Measurements from ENCODE around the gene CBFA2T2.
A peak's percentile ranks its signal among the peaks of the same experiment; 100 is the strongest.

The CBFA2T2 gene

DNA sequence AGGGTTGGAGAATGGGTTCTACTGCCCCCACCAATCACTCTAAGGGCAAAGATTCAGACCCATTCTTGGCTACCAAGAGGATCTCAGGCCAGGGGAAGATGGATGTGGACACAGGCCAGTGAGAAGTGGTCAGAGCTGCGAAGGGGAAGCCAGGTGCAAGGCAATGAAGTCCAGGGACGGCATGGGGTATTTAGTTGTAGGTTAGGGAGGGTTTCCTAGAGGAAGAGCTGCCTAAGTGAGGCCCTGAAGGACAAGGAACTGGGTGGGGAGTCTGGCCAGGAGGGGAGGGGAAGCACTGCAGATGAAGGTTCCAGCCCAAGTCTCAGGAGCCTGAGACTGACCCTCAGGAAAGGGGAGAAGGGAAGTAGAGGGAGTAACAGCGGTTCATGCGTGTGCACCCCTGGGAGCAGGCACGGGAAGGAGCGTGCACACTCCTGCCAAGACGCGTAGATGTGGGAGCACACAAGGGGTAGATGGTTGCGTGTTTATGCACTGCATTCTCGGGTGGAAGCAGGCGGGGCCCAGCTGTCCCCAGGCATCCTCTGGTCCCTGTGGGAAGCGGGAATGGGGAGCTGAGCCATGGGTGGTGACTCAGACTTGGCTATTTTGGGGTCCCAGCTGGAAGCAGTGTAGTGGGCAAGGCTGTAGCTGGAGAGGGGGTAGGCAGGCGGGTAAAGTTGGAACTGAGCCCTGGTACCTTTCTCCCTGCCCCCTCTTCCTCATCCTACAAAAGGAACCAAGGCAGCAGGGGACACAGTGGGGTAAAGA lies 180.2 kb downstream of the CBFA2T2 start:
- no peak for DNase-seq

DNA sequence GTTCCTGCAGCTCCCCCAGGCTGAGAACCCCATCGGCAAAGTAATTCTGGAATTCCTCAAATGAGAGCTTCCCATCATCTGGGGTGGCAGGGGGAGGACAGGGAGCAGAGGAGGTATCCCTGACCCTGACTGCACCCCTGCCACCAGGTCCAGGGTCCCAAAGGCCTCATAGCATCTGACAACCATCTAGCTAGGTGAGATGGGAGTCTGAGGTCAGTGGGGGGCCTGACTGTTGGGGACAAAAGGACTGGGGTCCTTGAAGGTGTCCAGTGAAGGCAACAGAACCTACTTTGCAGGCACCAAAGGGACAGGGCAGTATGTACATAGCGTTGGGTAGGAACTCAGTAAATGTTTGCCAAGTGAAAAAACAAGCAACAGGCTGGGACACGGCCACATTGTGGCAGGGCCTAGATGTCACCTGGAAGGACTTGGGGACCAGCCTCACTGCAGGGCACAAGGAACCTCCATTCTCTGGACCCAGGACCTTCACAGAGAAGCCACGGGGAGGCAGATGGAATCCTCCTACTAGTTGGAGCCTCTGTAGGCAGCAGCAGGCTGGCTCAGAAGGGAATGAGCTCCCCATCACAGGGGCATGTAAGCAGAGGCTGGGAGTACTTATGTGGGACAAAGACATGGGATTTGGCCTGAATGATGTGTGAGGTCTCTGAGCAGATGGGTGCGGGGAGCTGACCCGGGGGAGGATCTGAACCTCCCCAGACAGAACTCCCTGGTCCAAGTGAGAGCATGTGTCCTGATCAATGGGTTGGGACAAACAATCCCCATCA lies 181.0 kb downstream of the CBFA2T2 start:
- DNase-seq, result no peak

GRCh38 chr20:33671573-33672288 lies 181.8 kb downstream of the CBFA2T2 start:
- DNase-seq, result no peak

- DNase-seq, result no peak
These were observed 182.7 kb downstream of the CBFA2T2 start for GRCh38 chr20:33672426-33673113.

DNA sequence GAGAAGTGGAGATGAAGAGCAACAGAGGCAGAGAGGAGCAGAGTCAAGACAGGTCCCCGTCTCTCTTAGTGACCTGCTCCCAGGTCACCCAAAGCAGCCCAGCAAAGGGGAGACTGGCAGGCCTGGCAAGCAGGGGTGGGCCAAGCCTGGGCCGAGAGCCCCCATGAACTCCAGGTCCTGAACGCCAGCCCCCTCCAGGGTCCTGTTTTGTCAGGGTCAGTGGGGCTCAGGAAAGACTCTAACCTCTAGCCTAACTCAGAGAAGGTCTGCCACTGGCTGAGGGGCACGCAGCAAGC lies 183.2 kb downstream of the CBFA2T2 start:
- DNase-seq, result no peak

- peak; percentile 44 for DNase-seq
These were observed 183.8 kb downstream of the CBFA2T2 start for GRCh38 chr20:33673410-33674293.

DNA sequence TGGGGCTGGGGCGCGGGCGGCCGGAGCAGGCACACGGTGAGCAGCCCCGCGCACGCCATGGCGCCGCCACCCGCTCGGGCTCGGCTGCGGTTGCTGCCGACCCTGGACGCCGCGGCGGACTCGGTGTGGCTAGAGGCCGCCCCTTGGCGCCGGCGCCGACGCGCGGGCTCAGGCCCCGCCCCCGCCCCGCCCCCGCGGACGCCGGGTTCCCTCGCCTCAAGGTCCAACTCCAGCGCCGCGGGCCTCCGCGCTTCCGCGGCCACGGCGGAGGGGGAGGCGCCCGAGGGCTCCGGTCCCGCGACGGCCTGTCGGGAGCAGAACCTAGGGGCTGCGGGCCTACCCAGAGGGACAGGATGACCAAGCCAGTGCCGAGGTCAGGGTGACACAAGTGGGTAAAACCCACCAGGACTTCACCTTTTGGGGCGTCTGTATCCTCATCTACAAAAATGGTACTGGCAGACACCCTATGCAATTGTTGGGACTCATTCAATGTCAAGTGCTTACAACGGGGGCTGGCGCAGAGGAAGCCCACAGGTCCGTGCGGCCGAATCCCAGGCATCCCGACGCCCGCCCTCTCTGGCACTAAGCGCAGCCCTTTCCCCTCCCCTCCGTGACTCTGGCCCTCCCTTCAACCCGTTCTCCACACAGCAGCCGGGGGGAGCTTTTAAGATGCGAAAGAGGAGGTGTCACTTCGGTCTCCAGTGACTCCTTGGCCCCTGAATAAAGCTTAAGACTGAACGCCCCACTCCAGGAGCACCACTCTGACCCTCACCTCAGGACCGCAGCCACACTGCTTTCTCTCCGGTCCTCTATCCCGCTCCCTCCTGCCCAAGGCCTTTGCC lies 184.6 kb downstream of the CBFA2T2 start, which contains the start of gene NECAB3:
Gene NECAB3, minus strand, starts transcription at position 135 of the 842 bp plus-strand sequence. Its CDS starts 76 bp downstream, at position 59.
- peak; percentile 63 for DNase-seq

- DNase-seq, result no peak
These were observed 185.5 kb downstream of the CBFA2T2 start for GRCh38 chr20:33675136-33675959.

GRCh38 chr20:33676121-33676520 lies 186.2 kb downstream of the CBFA2T2 start:
- DNase-seq, result no peak

- DNase-seq, result no peak
These were observed 187.1 kb downstream of the CBFA2T2 start for GRCh38 chr20:33676652-33677645.

GRCh38 chr20:33677991-33678702 lies 188.3 kb downstream of the CBFA2T2 start:
- no peak for DNase-seq

DNA sequence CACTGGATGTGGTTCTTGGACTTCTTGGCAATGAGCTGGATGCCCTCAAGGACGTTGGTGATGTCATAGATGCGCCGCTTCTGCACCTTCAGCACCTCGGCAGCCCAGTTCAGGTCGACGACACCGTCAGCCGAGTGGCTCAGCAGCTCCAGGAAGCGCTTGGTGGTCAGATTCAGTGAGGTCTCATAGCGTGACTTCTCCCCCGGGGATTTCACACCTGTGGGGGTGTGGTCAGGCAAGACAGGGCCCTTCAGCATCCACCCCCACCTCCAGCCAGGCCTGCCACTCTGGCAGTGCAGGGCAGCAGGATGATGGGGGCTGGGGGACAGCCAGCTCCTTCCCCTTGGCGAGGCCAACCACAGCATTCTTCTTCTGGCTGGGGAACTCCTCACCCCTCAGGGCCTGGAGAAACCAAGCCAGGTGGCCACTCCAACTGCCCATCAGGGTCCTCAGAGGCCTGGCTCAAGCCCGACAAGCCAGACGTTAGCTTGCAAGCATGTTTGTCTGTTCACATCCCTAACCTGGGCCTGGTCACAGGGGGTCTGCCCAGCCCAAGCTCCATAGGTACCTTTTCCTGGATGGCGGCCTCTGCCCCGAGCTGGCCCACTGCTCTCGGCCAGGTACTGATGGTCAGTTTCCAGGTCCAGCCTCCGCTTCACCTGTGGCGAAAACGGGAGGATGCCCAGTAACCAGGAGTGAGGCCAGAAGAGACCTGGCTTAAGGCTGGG lies 190.0 kb downstream of the CBFA2T2 start:
- peak; percentile 47 for DNase-seq

DNA sequence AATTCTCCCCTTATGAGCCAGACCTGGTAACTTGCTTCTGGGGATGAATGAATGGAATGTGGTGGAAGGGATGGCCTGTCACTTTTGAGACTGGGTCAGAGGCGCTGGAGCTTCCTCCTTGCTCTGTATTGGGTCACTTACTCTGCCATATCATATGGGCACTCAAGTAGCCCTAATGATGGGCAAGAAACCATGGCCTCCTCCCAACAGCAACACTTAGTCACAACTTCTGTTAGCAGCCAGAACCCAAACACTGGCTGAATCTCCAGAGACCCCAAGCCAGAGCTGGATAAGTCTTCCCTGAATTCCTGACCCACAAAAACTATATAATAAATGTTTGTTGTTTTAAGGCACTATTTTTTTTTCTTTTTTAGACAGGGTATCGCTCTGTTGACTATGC lies 190.8 kb downstream of the CBFA2T2 start:
- no peak for DNase-seq

- no peak for DNase-seq
These were observed 191.4 kb downstream of the CBFA2T2 start for GRCh38 chr20:33681288-33681687.

DNA sequence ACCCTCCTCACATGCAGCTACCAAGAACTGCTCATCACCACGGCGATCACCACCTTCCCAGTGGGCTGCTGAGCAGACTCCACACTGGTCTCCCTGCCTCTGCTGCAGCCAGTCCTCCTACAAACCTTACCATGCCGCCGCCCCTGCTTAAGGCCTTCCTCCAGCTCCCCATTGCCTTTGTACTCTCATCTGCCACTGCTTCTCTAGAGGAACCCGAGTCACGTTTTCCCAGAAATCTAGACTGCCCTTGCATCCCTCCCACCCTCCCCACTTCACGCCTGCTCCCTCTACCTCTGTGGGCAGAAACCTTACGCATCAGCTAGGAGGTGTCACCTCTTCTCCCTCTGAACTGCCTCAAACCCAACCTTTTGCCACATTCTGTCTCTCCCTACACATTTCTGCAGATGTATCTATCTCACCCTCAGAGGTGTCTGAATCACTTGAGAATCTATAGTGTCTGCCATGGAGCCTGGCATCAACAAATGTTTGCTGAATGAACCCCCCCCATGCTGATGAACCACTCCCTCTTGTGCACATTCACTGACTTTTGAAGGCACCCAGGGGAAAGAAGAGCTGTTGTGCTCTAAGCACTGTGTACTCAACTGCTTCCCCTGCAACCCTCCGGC lies 191.9 kb downstream of the CBFA2T2 start:
- DNase-seq, result peak; percentile 42

- DNase-seq, result no peak
These were observed 194.8 kb downstream of the CBFA2T2 start for GRCh38 chr20:33684533-33685327.

Data from activated CD4-positive, alpha-beta T cell treated with anti-CD3 and anti-CD28 coated beads for 48 hours (primary cell).